Loucy (cell line): Measurements from ENCODE around the gene NIM1K.
"Not testable (repeated sequence)": the region's sequence is repeated elsewhere in the genome, so short reads cannot be mapped to it uniquely, and the experiment has no call there.

Source experiments
- H2AFZ ChIP-seq: fragments of 200-600 bp; sonication (generic); 2 replicates; pipeline ENCODE4 v1.6.0; 2016; ENCODE audit warnings: antibody characterized with exemption, mild to moderate bottlenecking, low read length, moderate library complexity
- H3F3A ChIP-seq: fragments of 200-600 bp; 2 replicates; pipeline ENCODE4 v1.6.0; 2016; ENCODE audit warnings: antibody characterized with exemption, low read depth, mild to moderate bottlenecking
- H3K27me3 ChIP-seq: fragments of 200-600 bp; sonication (generic); 2 replicates; pipeline ENCODE4 v1.6.1; 2014; ENCODE audit warnings: low read length, mild to moderate bottlenecking; ENCODE audit not compliant: insufficient read depth, poor library complexity, severe bottlenecking
- H3K36me3 ChIP-seq: fragments of 200-600 bp; sonication (generic); 2 replicates; pipeline ENCODE4 v1.6.1; 2016; ENCODE audit warnings: low read length; ENCODE audit not compliant: insufficient read depth
- H3K4me1 ChIP-seq: fragments of 200-600 bp; sonication (generic); 2 replicates; pipeline ENCODE4 v1.5.1; 2014; ENCODE audit warnings: low read length, mild to moderate bottlenecking; ENCODE audit not compliant: insufficient read depth, poor library complexity, severe bottlenecking
- H3K4me2 ChIP-seq: fragments of 200-600 bp; sonication (generic); 2 replicates; pipeline ENCODE4 v1.6.0; 2014; ENCODE audit warnings: antibody characterized with exemption, low read length, low read depth, mild to moderate bottlenecking; ENCODE audit not compliant: poor library complexity, severe bottlenecking
- H3K4me3 ChIP-seq: fragments of 200-600 bp; sonication (generic); 2 replicates; pipeline ENCODE4 v1.5.1; 2014; ENCODE audit warnings: low read length, mild to moderate bottlenecking, mixed read lengths; ENCODE audit not compliant: poor library complexity, severe bottlenecking
- H3K79me2 ChIP-seq: fragments of 200-600 bp; sonication (generic); 2 replicates; pipeline ENCODE4 v1.6.1; 2014; ENCODE audit warnings: low read length; ENCODE audit not compliant: insufficient read depth
- H3K9ac ChIP-seq: fragments of 200-600 bp; sonication (generic); 2 replicates; pipeline ENCODE4 v1.6.0; 2014; ENCODE audit warnings: mild to moderate bottlenecking, low read depth, low read length, moderate library complexity; ENCODE audit not compliant: poor library complexity, severe bottlenecking
- H3K9me2 ChIP-seq: fragments of 200-600 bp; sonication (generic); replicated peaks from 2 replicates; pipeline ENCODE4 v1.6.1; 2016; ENCODE audit warnings: low read depth, low read length, mixed read lengths
- H3K9me3 ChIP-seq: fragments of 200-600 bp; sonication (generic); 2 replicates; pipeline ENCODE4 v1.6.1; 2014; ENCODE audit warnings: mild to moderate bottlenecking, antibody characterized with exemption, low read length, low read depth; ENCODE audit not compliant: insufficient read depth
- H4K20me1 ChIP-seq: fragments of 200-600 bp; sonication (generic); 2 replicates; pipeline ENCODE4 v1.6.0; 2014; ENCODE audit warnings: antibody characterized with exemption, low read length, mild to moderate bottlenecking; ENCODE audit not compliant: insufficient read depth, poor library complexity, severe bottlenecking
- EZH2phosphoT487 ChIP-seq: fragments of 200-600 bp; IDR thresholded peaks from 2 replicates; pipeline ENCODE4 v1.6.1; 2018; ENCODE audit warnings: antibody characterized with exemption, mild to moderate bottlenecking, moderate library complexity, borderline replicate concordance
- TF ChIP-seq, protein P1 (sequence below): fragments of 200-600 bp; sonication (generic); conservative IDR thresholded peaks from 2 replicates; pipeline ENCODE4 v1.5.1; 2014; ENCODE audit warnings: mild to moderate bottlenecking, antibody characterized with exemption, low read length

The NIM1K gene

GRCh38 chr5:43161244-43161643 is 30.8 kb upstream of the NIM1K start:
- Histone ChIP-seq H3K79me2 (peaks cover 20% of the 10 kb centered on the region; the same call in 1 of the 2 replicates), H3K9ac (no peak overlapping the region), H3K4me3 (no peak overlapping the region), H3K4me2 (no peak overlapping the region), H3F3A (no peaks in the 10 kb centered on the region), H3K36me3 (peaks cover 71% of the 10 kb centered on the region), H2AFZ (no peak overlapping the region), H3K9me3 (no peaks in the 10 kb centered on the region), H3K27me3 (no peaks in the 10 kb centered on the region), H3K9me2 (no peaks in the 10 kb centered on the region), H3K4me1 (no peaks in the 10 kb centered on the region), H4K20me1 (peaks cover 5% of the 10 kb centered on the region)
- no peak for TF ChIP-seq EZH2phosphoT487
- TF ChIP-seq, protein P1, sequence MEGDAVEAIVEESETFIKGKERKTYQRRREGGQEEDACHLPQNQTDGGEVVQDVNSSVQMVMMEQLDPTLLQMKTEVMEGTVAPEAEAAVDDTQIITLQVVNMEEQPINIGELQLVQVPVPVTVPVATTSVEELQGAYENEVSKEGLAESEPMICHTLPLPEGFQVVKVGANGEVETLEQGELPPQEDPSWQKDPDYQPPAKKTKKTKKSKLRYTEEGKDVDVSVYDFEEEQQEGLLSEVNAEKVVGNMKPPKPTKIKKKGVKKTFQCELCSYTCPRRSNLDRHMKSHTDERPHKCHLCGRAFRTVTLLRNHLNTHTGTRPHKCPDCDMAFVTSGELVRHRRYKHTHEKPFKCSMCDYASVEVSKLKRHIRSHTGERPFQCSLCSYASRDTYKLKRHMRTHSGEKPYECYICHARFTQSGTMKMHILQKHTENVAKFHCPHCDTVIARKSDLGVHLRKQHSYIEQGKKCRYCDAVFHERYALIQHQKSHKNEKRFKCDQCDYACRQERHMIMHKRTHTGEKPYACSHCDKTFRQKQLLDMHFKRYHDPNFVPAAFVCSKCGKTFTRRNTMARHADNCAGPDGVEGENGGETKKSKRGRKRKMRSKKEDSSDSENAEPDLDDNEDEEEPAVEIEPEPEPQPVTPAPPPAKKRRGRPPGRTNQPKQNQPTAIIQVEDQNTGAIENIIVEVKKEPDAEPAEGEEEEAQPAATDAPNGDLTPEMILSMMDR, result no peak

- H2AFZ ChIP-seq, H3K4me2 ChIP-seq, H3F3A ChIP-seq, H3K4me3 ChIP-seq, H3K79me2 ChIP-seq, H3K4me1 ChIP-seq, H4K20me1 ChIP-seq, H3K9ac ChIP-seq, H3K9me3 ChIP-seq, H3K27me3 ChIP-seq, H3K9me2 ChIP-seq: not testable (repeated sequence)
- peaks cover 72% of the 10 kb centered on the region for H3K36me3 ChIP-seq
Measured at GRCh38 chr5:43164801-43165200, 27.2 kb upstream of the NIM1K start.

GRCh38 chr5:43165323-43165722 is 26.7 kb upstream of the NIM1K start:
- Histone ChIP-seq H3K9me2 (no peaks in the 10 kb centered on the region), H2AFZ (no peak overlapping the region), H3K79me2 (no peaks in the 10 kb centered on the region; the same call in 1 of the 2 replicates), H3K9ac (no peak overlapping the region), H3K4me1 (no peaks in the 10 kb centered on the region), H3F3A (no peaks in the 10 kb centered on the region), H3K4me2 (no peak overlapping the region), H3K4me3 (no peak overlapping the region), H3K27me3 (no peaks in the 10 kb centered on the region), H3K9me3 (no peaks in the 10 kb centered on the region), H3K36me3 (peaks cover 70% of the 10 kb centered on the region), H4K20me1 (peaks cover 3% of the 10 kb centered on the region)
- TF ChIP-seq EZH2phosphoT487, result no peak
- TF ChIP-seq, protein P1, result no peak

- Histone ChIP-seq H4K20me1 (peaks cover 3% of the 10 kb centered on the region), H3K9ac (no peak overlapping the region), H3K79me2 (no peaks in the 10 kb centered on the region; the same call in 1 of the 2 replicates), H3K9me2 (no peaks in the 10 kb centered on the region), H3K4me2 (no peak overlapping the region), H3K27me3 (no peaks in the 10 kb centered on the region), H3K36me3 (peaks cover 60% of the 10 kb centered on the region; the same call in 1 of the 2 replicates), H3K9me3 (no peaks in the 10 kb centered on the region), H2AFZ (no peak overlapping the region), H3F3A (no peaks in the 10 kb centered on the region), H3K4me3 (no peak overlapping the region), H3K4me1 (no peaks in the 10 kb centered on the region)
- TF ChIP-seq EZH2phosphoT487, result no peak
- TF ChIP-seq, protein P1, result no peak
Measured at GRCh38 chr5:43168175-43168574, 23.9 kb upstream of the NIM1K start.
